IMR-90 (cell line): ENCODE measurements around the gene EIF4E1B. TPM values are rescaled to one million over a fixed set of nuclear protein-coding genes. Genes with fewer than 3 reads are reported as not detected.

Experiments
- ATAC-seq: fragments of 200-7000 bp; cut with Tn5 transposase; 2 replicates; pipeline ENCODE4 v1.9.1; 2020; ENCODE audit warnings: low read depth, mild to moderate bottlenecking, moderate library complexity
- BruUV-seq: library from RNA; stranded (reverse); fragments of 400-500 nt; replicated peaks from 2 replicates; lab custom pipeline; 2021; lab: Mats Ljungman, UMichigan
- CTCF ChIA-PET: fragments of 300-600 bp; formaldehyde crosslinking; extraction: SDS; loops from one replicate; lab custom pipeline; 2021; ENCODE audit warnings: antibody characterized with exemption; lab: Yijun Ruan, JAX
- POLR2A ChIA-PET: fragments of 300-600 bp; sonication (Branson Sonifier 250); formaldehyde crosslinking; loops from one replicate; lab custom pipeline; 2022; ENCODE audit warnings: antibody characterized with exemption; ENCODE audit not compliant: unreplicated experiment; lab: Charles Lee
- DNase-seq: peaks from one replicate; pipeline ENCODE4 v3.0.0; 2013
- H2AFZ ChIP-seq: replicated peaks from 2 replicates; pipeline ENCODE3; 2013; ENCODE audit warnings: low read length, mild to moderate bottlenecking; ENCODE audit not compliant: poor library complexity
- H2AK5ac ChIP-seq: 2 replicates; pipeline ENCODE4 v1.6.1; 2013; ENCODE audit warnings: low read depth, low read length, inconsistent platforms
- H2AK9ac ChIP-seq: replicated peaks from 2 replicates; pipeline ENCODE3; 2013; ENCODE audit warnings: mild to moderate bottlenecking, low read depth, low read length, moderate library complexity; ENCODE audit not compliant: poor library complexity
- H2BK120ac ChIP-seq: 2 replicates; pipeline ENCODE4 v1.6.1; 2013; ENCODE audit warnings: low read depth, low read length, inconsistent platforms
- H2BK15ac ChIP-seq: 3 replicates; pipeline ENCODE4 v1.6.1; 2013; ENCODE audit warnings: low read depth, low read length, inconsistent platforms
- H2BK20ac ChIP-seq: 2 replicates; pipeline ENCODE4 v1.6.1; 2013; ENCODE audit warnings: low read depth, mild to moderate bottlenecking, inconsistent platforms, low read length, moderate library complexity
- H2BK5ac ChIP-seq: 2 replicates; pipeline ENCODE4 v1.6.1; 2013; ENCODE audit warnings: mild to moderate bottlenecking, low read depth, low read length, inconsistent platforms; ENCODE audit not compliant: poor library complexity, severe bottlenecking
- H3K14ac ChIP-seq: replicated peaks from 2 replicates; pipeline ENCODE4 v1.6.1; 2013; ENCODE audit warnings: low read depth, low read length, inconsistent platforms
- H3K18ac ChIP-seq: 2 replicates; pipeline ENCODE4 v1.6.1; 2013; ENCODE audit warnings: low read depth, low read length, control low read depth
- H3K23ac ChIP-seq: 2 replicates; pipeline ENCODE4 v1.6.1; 2013; ENCODE audit warnings: low read depth, low read length, inconsistent platforms
- H3K27ac ChIP-seq: 2 replicates; pipeline ENCODE4 v1.5.1; 2013; ENCODE audit warnings: mild to moderate bottlenecking, control low read depth, low read length; ENCODE audit not compliant: insufficient read depth
- H3K27me3 ChIP-seq: 2 replicates; pipeline ENCODE4 v1.6.1; 2013; ENCODE audit warnings: low read length; ENCODE audit not compliant: control insufficient read depth, insufficient read depth
- H3K36me3 ChIP-seq: 2 replicates; pipeline ENCODE4 v1.6.1; 2013; ENCODE audit warnings: low read length, mixed read lengths; ENCODE audit not compliant: control insufficient read depth, insufficient read depth
- H3K4ac ChIP-seq: 2 replicates; pipeline ENCODE4 v1.6.1; 2013; ENCODE audit warnings: low read depth, low read length, inconsistent platforms
- H3K4me1 ChIP-seq: 2 replicates; pipeline ENCODE4 v1.6.1; 2013; ENCODE audit warnings: low read length, mixed read lengths; ENCODE audit not compliant: control insufficient read depth, insufficient read depth
- H3K4me2 ChIP-seq: 2 replicates; pipeline ENCODE4 v1.6.1; 2013; ENCODE audit warnings: low read depth, mild to moderate bottlenecking, control low read depth, low read length, moderate library complexity
- H3K4me3 ChIP-seq: 2 replicates; pipeline ENCODE4 v1.5.1; 2013; ENCODE audit warnings: low read depth, mild to moderate bottlenecking, control low read depth, low read length, moderate library complexity; ENCODE audit not compliant: insufficient read depth
- H3K56ac ChIP-seq: 2 replicates; pipeline ENCODE4 v1.6.1; 2013; ENCODE audit warnings: low read length, inconsistent platforms; ENCODE audit not compliant: insufficient read depth; ENCODE audit errors: extremely low read depth
- H3K79me1 ChIP-seq, 2 experiments: 2 replicates each; pipeline ENCODE4 v1.6.1; 2013; ENCODE audit warnings: low read length in 2 of 2, inconsistent platforms in 1 of 2, low read depth in 1 of 2
- H3K9ac ChIP-seq: 2 replicates; pipeline ENCODE4 v1.6.1; 2013; ENCODE audit warnings: low read depth, low read length, control low read depth
- H3K9me1 ChIP-seq: 2 replicates; pipeline ENCODE4 v1.6.1; 2013; ENCODE audit warnings: low read length, inconsistent platforms; ENCODE audit not compliant: insufficient read depth
- H3K9me3 ChIP-seq: 2 replicates; pipeline ENCODE4 v1.6.1; 2013; ENCODE audit warnings: low read length; ENCODE audit not compliant: control insufficient read depth, insufficient read depth
- H4K20me1 ChIP-seq: 2 replicates; pipeline ENCODE4 v1.6.1; 2013; ENCODE audit warnings: low read length, inconsistent platforms; ENCODE audit not compliant: insufficient read depth
- H4K5ac ChIP-seq: 2 replicates; pipeline ENCODE4 v1.6.1; 2013; ENCODE audit warnings: mild to moderate bottlenecking, low read depth, low read length, control low read depth
- H4K8ac ChIP-seq, 2 experiments: 2 replicates each; pipeline ENCODE4 v1.6.1; 2013; ENCODE audit warnings: low read depth in 2 of 2, low read length in 2 of 2, control low read depth in 1 of 2, inconsistent platforms in 1 of 2
- H4K91ac ChIP-seq: 2 replicates; pipeline ENCODE4 v1.6.1; 2013; ENCODE audit warnings: low read depth, low read length, inconsistent platforms; ENCODE audit not compliant: insufficient read depth
- BHLHE40 ChIP-seq: fragments of 150-350 bp; IDR thresholded peaks from 2 replicates; pipeline ENCODE4 v1.6.1; 2016; ENCODE audit warnings: mild to moderate bottlenecking, low read depth, low read length
- CEBPB ChIP-seq: IDR thresholded peaks from 2 replicates; pipeline ENCODE4 v1.6.1; 2012; ENCODE audit warnings: low read depth, low read length, improper control_type of control experiment
- CHD1 ChIP-seq: IDR thresholded peaks from 2 replicates; pipeline ENCODE4 v1.6.1; 2012; ENCODE audit warnings: low read depth, low read length, improper control_type of control experiment
- FOS ChIP-seq: fragments of 150-350 bp; IDR thresholded peaks from 2 replicates; pipeline ENCODE4 v1.6.1; 2016; ENCODE audit warnings: low read depth, low read length
- MAFK ChIP-seq: IDR thresholded peaks from 2 replicates; pipeline ENCODE4 v1.6.1; 2012; ENCODE audit warnings: low read depth, low read length, improper control_type of control experiment
- MAZ ChIP-seq: IDR thresholded peaks from 2 replicates; pipeline ENCODE4 v1.6.1; 2012; ENCODE audit warnings: low read depth, mild to moderate bottlenecking, low read length, improper control_type of control experiment, moderate library complexity, borderline replicate concordance
- MXI1 ChIP-seq: IDR thresholded peaks from 2 replicates; pipeline ENCODE4 v1.6.1; 2012; ENCODE audit warnings: low read depth, mild to moderate bottlenecking, low read length, moderate library complexity, borderline replicate concordance
- NFE2L2 ChIP-seq: fragments of 150-350 bp; IDR thresholded peaks from 2 replicates; pipeline ENCODE4 v1.6.1; 2016; ENCODE audit warnings: low read depth, mild to moderate bottlenecking, low read length
- POLR2A ChIP-seq: IDR thresholded peaks from 2 replicates; pipeline ENCODE4 v1.6.1; 2012; ENCODE audit warnings: mild to moderate bottlenecking, low read depth, low read length
- RAD21 ChIP-seq: IDR thresholded peaks from 2 replicates; pipeline ENCODE4 v1.6.1; 2012; ENCODE audit warnings: low read length, improper control_type of control experiment
- RCOR1 ChIP-seq: IDR thresholded peaks from 2 replicates; pipeline ENCODE4 v1.6.1; 2012; ENCODE audit warnings: mild to moderate bottlenecking, low read length, improper control_type of control experiment; ENCODE audit not compliant: insufficient replicate concordance
- RFX5 ChIP-seq: IDR thresholded peaks from 2 replicates; pipeline ENCODE4 v1.8.0; 2012; ENCODE audit warnings: low read depth, mild to moderate bottlenecking, low read length, moderate library complexity
- SMC3 ChIP-seq: fragments of 150-350 bp; IDR thresholded peaks from 2 replicates; pipeline ENCODE4 v1.6.1; 2016; ENCODE audit warnings: low read depth, mild to moderate bottlenecking, antibody characterized with exemption, low read length, moderate library complexity
- WGBS, 2 experiments: methylation state at CpG; one replicate each; pipeline versions ENCODE4 v1.1.5 to v1.1.7; 2013; ENCODE audit warnings: missing lambda C conversion rate in 2 of 2; ENCODE audit not compliant: insufficient read length in 1 of 2; ENCODE audit errors: extremely low coverage in 2 of 2; 5-methylcytosine and 5-hydroxymethylcytosine counted together
- dilution Hi-C: fragments of 300-500 bp; cut with HindIII; formaldehyde crosslinking; loops from one replicate; pipeline ENCODE4 v1.14.3; 2018; ENCODE audit warnings: low sequenced_read_pairs; ENCODE audit not compliant: unreplicated experiment
- in situ Hi-C: fragments of 300-500 bp; cut with MboI; formaldehyde crosslinking; loops from 3 replicates; pipeline ENCODE4 v1.14.3; 2019; ENCODE audit warnings: low sequenced_read_pairs, inconsistent platforms, mixed read lengths
- intact Hi-C: fragments of 100-400 bp; cut with micrococcal nuclease; formaldehyde crosslinking; loops from 2 replicates; pipeline ENCODE4 v1.10.0; 2022
- polyA plus RNA-seq, 3 experiments: library from polyadenylated mRNA; depleted of rRNA; stranded (reverse); fragments of >200 nt; gene quantifications; 2 replicates each; pipeline ENCODE4 v1.2.3, GENCODE V29; 2012; ENCODE audit warnings: low replicate concordance in 1 of 3
- total RNA-seq: library from RNA; depleted of rRNA; stranded (reverse); fragments of >200 nt; gene quantifications from 2 replicates; pipeline ENCODE4 v1.2.3, GENCODE V29; 2012
- TF ChIP-seq, protein P1 (sequence below): fragments of 150-350 bp; IDR thresholded peaks from 2 replicates; pipeline ENCODE4 v1.6.1; 2016; ENCODE audit warnings: low read depth, mild to moderate bottlenecking, low read length, moderate library complexity, borderline replicate concordance
- TF ChIP-seq, protein P2 (sequence below): fragments of 150-350 bp; IDR thresholded peaks from 2 replicates; pipeline ENCODE4 v1.6.1; 2017; ENCODE audit warnings: mild to moderate bottlenecking, antibody characterized with exemption, low read length, low read depth
- TF ChIP-seq, protein P3 (sequence below): conservative IDR thresholded peaks from 2 replicates; pipeline ENCODE4 v1.5.1; 2012; ENCODE audit warnings: mild to moderate bottlenecking, low read depth, low read length, improper control_type of control experiment

Gene EIF4E1B
- total and polyA plus RNA-seq, 2 of the 4 experiments (the other 2 are of a cell fraction): not detected

DNA sequence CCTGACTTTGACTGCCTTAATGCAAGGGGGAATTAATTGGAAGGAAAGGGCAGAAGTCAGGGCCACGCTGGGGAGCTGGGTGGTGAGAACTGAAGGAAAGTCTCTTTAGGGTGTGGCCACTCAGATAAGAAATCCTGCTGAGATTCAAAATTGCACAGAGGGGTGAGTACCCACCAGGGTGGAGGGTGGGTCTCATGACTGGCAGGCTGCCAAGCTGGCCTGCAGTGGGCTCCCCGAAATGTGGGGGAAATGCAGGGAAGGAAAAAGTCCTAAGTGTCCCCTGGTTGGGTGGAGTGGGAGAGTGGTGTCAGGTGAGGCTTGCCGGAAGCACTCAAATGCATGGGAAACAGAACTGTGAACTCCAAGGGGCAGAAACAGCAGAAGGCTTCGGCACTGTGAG lies 40.9 kb downstream of the EIF4E1B start:
- Histone ChIP-seq H4K91ac (no peak overlapping the region), H2AFZ (peak overlapping the region; percentile 33), H3K36me3 (no peaks in the 10 kb centered on the region), H3K18ac (no peak overlapping the region), H3K27ac (no peak overlapping the region), H3K4me2 (no peak overlapping the region), H4K5ac (no peak overlapping the region), H3K9ac (no peak overlapping the region), H2BK5ac (no peak overlapping the region), H4K8ac (no peak overlapping the region), H3K27me3 (peaks cover 45% of the 10 kb centered on the region), H3K4ac (no peak overlapping the region), H2BK120ac (no peak overlapping the region), H3K4me1 (no peaks in the 10 kb centered on the region), H3K79me1 (no peaks in the 10 kb centered on the region), H3K14ac (no peak overlapping the region), H3K9me1 (no peaks in the 10 kb centered on the region), H3K56ac (no peak overlapping the region), H3K23ac (no peak overlapping the region), H2BK15ac (no peak overlapping the region), H4K20me1 (no peaks in the 10 kb centered on the region; the same call in 1 of the 2 replicates), H3K9me3 (0 out of 2 replicates have a peak, but pooled peaks cover 2% of the 10 kb centered on the region), H2BK20ac (no peak overlapping the region), H2AK5ac (no peak overlapping the region), H2AK9ac (no peak overlapping the region), H3K4me3 (no peak overlapping the region)
- BruUV-seq: no TSS peak
- in situ Hi-C loops (no loop called here), dilution Hi-C loops (no loop called here), intact Hi-C loops (no loop called here)
- 53% methylated on average over 4 of the region's 4 CpGs; no CpG with 5 or more reads in 1 of the 2 experiments for WGBS, 2 experiments
- DNase-seq (no peak), ATAC-seq (no peak)
- ChIA-PET POLR2A (no interaction called here), CTCF (no interaction called here)
- TF ChIP-seq MXI1: no peak
- no peak for TF ChIP-seq MAZ
- TF ChIP-seq, protein P1, sequence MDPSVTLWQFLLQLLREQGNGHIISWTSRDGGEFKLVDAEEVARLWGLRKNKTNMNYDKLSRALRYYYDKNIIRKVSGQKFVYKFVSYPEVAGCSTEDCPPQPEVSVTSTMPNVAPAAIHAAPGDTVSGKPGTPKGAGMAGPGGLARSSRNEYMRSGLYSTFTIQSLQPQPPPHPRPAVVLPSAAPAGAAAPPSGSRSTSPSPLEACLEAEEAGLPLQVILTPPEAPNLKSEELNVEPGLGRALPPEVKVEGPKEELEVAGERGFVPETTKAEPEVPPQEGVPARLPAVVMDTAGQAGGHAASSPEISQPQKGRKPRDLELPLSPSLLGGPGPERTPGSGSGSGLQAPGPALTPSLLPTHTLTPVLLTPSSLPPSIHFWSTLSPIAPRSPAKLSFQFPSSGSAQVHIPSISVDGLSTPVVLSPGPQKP: no peak
- TF ChIP-seq SMC3: no peak
- TF ChIP-seq, protein P2, sequence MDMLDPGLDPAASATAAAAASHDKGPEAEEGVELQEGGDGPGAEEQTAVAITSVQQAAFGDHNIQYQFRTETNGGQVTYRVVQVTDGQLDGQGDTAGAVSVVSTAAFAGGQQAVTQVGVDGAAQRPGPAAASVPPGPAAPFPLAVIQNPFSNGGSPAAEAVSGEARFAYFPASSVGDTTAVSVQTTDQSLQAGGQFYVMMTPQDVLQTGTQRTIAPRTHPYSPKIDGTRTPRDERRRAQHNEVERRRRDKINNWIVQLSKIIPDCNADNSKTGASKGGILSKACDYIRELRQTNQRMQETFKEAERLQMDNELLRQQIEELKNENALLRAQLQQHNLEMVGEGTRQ: no peak
- TF ChIP-seq, protein P3, sequence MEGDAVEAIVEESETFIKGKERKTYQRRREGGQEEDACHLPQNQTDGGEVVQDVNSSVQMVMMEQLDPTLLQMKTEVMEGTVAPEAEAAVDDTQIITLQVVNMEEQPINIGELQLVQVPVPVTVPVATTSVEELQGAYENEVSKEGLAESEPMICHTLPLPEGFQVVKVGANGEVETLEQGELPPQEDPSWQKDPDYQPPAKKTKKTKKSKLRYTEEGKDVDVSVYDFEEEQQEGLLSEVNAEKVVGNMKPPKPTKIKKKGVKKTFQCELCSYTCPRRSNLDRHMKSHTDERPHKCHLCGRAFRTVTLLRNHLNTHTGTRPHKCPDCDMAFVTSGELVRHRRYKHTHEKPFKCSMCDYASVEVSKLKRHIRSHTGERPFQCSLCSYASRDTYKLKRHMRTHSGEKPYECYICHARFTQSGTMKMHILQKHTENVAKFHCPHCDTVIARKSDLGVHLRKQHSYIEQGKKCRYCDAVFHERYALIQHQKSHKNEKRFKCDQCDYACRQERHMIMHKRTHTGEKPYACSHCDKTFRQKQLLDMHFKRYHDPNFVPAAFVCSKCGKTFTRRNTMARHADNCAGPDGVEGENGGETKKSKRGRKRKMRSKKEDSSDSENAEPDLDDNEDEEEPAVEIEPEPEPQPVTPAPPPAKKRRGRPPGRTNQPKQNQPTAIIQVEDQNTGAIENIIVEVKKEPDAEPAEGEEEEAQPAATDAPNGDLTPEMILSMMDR: no peak
- no peak for TF ChIP-seq RFX5
- TF ChIP-seq CEBPB: no peak
- TF ChIP-seq MAFK: no peak
- TF ChIP-seq RCOR1: no peak
- no peak for TF ChIP-seq RAD21
- TF ChIP-seq POLR2A: no peak
- TF ChIP-seq FOS: no peak
- no peak for TF ChIP-seq BHLHE40
- TF ChIP-seq CHD1: no peak
- no peak for TF ChIP-seq NFE2L2
